SK-N-MC (cell line): ENCODE results near the gene PTPRN2.

Experiments
- DNase-seq: peaks from one replicate; pipeline ENCODE4 v3.0.0-alpha.2; 2011; ENCODE audit warnings: low read depth, low spot score
- H3K27ac ChIP-seq: fragments of 200-600 bp; sonication (generic); 2 replicates; pipeline ENCODE4 v1.5.1; 2016; ENCODE audit warnings: mixed run types
- H3K36me3 ChIP-seq: fragments of 200-600 bp; sonication (generic); 2 replicates; pipeline ENCODE4 v1.6.1; 2017; ENCODE audit warnings: antibody characterized with exemption, low read length, mixed read lengths; ENCODE audit not compliant: insufficient read depth
- H3K4me3 ChIP-seq: fragments of 200-600 bp; sonication (generic); 2 replicates; pipeline ENCODE4 v1.5.1; 2016
- H3K9ac ChIP-seq: fragments of 200-600 bp; sonication (generic); 2 replicates; pipeline ENCODE4 v1.8.0; 2017; ENCODE audit warnings: mixed run types, mixed read lengths; ENCODE audit not compliant: insufficient read length
- H3K9me3 ChIP-seq: fragments of 200-600 bp; sonication (generic); 2 replicates; pipeline ENCODE4 v1.6.1; 2017; ENCODE audit warnings: low read depth, mild to moderate bottlenecking, antibody characterized with exemption, low read length, moderate library complexity, mixed read lengths
- EZH2 ChIP-seq: fragments of 200-600 bp; sonication (generic); IDR thresholded peaks from one replicate; pipeline ENCODE4 v1.6.1; 2017; ENCODE audit warnings: antibody characterized with exemption
- FOXP2 ChIP-seq: optimal IDR thresholded peaks from 2 replicates; pipeline ENCODE3; 2011; ENCODE audit warnings: mild to moderate bottlenecking, moderate library complexity; ENCODE audit not compliant: insufficient read depth; ENCODE audit errors: extremely low read length, control extremely low read depth
- POLR2AphosphoS5 ChIP-seq: IDR thresholded peaks from 2 replicates; pipeline ENCODE4 v1.6.1; 2012; ENCODE audit warnings: mild to moderate bottlenecking, low read depth, low read length, borderline replicate concordance

PTPRN2 gene

DNA sequence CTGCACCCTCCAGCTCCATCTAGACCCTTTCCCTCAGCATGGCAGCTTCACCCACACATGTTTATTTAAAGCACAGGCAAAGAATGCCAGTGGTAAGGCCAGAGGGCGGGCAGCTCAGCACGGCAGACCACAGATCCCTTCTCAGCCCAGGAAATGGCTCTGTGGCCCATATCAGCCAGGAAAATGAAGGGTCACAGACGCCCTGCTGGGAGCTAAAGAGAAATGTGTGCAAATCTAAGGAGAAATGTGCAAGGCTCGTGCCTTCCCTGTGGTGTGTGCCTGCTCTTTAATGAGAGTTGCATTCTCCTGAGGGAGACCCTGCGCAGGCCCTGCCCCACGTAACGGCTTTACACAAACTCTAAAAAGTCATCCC, 23.0 kb downstream of the PTPRN2 start:
- Histone ChIP-seq H3K4me3 (no peak overlapping the region), H3K36me3 (no peaks in the 10 kb centered on the region), H3K27ac (no peak overlapping the region), H3K9ac (no peak overlapping the region), H3K9me3 (no peaks in the 10 kb centered on the region)
- TF ChIP-seq FOXP2 = no peak
- TF ChIP-seq EZH2 = no peak
- TF ChIP-seq POLR2AphosphoS5 = no peak
- DNase-seq = no peak

DNA sequence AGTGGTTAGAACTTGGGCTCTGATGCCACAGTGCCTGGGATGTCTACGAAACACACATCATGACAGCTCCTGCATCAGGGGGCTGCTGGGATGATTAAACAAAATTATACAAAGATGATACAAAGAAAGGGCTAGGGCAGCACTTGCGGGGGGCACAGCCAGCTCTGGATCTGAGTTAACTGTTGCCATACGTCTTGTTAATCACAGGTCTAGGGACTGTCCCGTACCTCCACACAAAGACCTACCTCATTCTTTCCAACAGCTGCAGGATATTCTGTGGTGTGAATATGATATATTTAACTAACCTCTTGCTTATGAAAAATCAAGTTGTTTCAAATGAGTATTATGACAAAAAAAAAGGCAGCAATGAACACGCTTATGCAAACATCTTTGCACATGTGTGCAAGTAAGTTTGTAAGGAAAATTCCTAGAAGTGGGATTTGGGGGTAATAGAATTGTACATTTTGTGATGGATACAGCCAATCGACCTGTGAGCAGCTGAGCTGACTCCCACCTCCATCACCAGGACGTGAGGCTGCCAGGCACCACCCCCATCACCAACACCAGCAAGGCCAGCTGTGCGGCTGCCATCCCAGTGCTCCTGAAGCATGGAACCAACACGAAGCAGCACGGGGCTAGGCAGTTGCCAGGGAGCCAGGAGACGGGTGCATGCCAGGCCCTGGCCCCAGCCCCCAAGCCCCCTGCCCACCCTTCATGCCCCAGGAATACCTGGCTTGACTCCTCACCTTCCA, 23.5 kb downstream of the PTPRN2 start:
- Histone ChIP-seq H3K4me3 (no peak overlapping the region), H3K27ac (no peak overlapping the region), H3K36me3 (no peaks in the 10 kb centered on the region), H3K9ac (no peak overlapping the region), H3K9me3 (no peaks in the 10 kb centered on the region)
- DNase-seq = no peak
- no peak for TF ChIP-seq POLR2AphosphoS5
- TF ChIP-seq EZH2 = no peak
- no peak for TF ChIP-seq FOXP2

DNA sequence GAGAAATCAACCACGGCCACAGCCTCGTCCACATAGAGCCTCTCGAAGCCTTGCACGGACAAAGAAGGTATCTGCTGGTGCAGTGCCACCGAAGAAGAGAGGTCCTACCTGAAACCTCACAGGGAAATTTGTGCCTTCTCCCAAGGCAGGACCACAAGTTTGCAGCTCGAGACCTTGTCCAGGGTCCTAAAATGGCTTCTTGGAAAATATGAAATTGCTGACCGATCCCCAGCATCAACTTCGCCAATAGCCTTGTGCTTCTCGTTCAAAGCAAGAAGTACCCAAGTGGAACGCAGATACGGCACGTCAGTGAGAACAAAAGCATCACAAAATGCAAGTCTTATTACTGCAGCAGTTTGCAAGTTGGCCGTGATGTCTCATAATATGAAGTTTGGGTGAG, 24.6 kb downstream of the PTPRN2 start:
- DNase-seq = no peak
- no peaks in the 10 kb centered on the region for H3K36me3 ChIP-seq
- H3K9me3 ChIP-seq = no peaks in the 10 kb centered on the region
- H3K4me3 ChIP-seq = no peak overlapping the region
- TF ChIP-seq POLR2AphosphoS5 = no peak
- no peak overlapping the region for H3K9ac ChIP-seq
- no peak overlapping the region for H3K27ac ChIP-seq

DNA sequence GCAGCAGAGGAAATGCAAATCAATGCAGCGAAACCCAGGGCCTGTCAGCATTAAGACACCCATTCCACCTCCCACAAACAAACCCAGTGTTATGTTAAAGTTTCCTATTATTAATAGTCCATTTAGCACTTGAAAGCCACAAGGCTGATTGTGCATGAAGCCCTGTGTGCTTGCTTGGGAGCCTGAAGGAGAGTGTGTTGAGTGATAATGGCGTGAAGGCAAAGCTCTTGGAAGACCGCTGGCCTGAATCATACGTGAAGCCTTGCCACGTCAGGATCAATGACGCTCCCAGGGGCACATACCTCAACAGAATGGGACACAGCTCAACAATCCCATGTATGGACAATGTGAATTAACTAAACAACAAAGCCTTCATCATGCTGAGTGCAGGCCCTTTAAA, 25.1 kb downstream of the PTPRN2 start:
- Histone ChIP-seq H3K9me3 (no peaks in the 10 kb centered on the region), H3K27ac (no peak overlapping the region), H3K4me3 (no peak overlapping the region), H3K36me3 (no peaks in the 10 kb centered on the region), H3K9ac (no peak overlapping the region)
- TF ChIP-seq POLR2AphosphoS5 = no peak
- no peak for TF ChIP-seq FOXP2
- TF ChIP-seq EZH2 = no peak
- no peak for DNase-seq

DNA sequence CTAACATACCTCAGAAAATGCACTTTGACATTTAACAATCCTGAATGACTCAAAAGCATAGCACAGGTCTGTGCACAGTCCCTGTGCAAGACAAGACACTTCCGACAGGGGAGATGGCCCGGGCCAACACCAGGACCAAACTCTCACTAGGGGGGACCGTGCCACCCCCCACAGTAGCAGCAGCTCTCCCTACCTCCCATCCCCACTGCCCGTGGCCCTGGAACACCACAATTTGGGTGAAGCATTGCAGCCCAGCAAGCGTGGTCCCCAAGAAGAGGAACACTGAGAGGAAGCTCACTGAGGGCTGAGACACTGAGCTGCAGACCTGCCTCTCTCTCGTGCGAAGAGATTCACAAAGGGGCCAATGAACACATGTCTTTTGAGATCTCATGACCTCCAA, 26.0 kb downstream of the PTPRN2 start:
- no peak for DNase-seq
- no peaks in the 10 kb centered on the region for H3K9me3 ChIP-seq
- H3K36me3 ChIP-seq = no peaks in the 10 kb centered on the region
- TF ChIP-seq EZH2 = no peak
- no peak for TF ChIP-seq FOXP2
- TF ChIP-seq POLR2AphosphoS5 = no peak
- H3K4me3 ChIP-seq = no peak overlapping the region
- no peak overlapping the region for H3K27ac ChIP-seq
- no peak overlapping the region for H3K9ac ChIP-seq

DNA sequence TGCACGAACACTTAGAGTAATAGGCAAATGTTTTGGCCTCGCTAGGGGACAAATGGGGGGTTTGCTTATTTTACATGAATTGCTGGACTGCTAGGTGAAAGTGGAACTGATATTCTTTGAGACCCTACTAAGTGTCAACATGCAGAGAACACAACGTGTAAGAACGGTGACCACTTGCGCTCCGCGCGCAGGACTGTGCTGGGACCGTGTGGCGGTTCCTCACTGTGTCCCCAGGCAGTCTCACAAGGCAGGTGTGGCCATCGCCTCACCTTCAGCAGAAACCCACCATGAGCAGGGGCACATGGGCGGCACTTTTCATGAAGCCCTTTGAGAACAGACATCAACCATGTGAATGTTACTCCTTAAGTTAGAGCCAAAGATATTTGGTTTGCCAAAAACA, 27.2 kb downstream of the PTPRN2 start:
- H3K9me3 ChIP-seq = no peaks in the 10 kb centered on the region

GRCh38 chr7:158559356-158559755, 28.3 kb downstream of the PTPRN2 start:
- Histone ChIP-seq H3K9ac (no peak overlapping the region), H3K4me3 (no peak overlapping the region), H3K27ac (no peak overlapping the region), H3K36me3 (no peaks in the 10 kb centered on the region), H3K9me3 (no peaks in the 10 kb centered on the region)
- DNase-seq = no peak
- TF ChIP-seq FOXP2 = no peak
- TF ChIP-seq POLR2AphosphoS5 = no peak
- no peak for TF ChIP-seq EZH2

More for the DNA sequence above, 27.2 kb downstream of the PTPRN2 start:
- H3K4me3 ChIP-seq = no peak overlapping the region
- H3K27ac ChIP-seq = no peak overlapping the region
- no peaks in the 10 kb centered on the region for H3K36me3 ChIP-seq
- TF ChIP-seq EZH2 (no peak), POLR2AphosphoS5 (no peak), FOXP2 (no peak)
- H3K9ac ChIP-seq = no peak overlapping the region
- DNase-seq = no peak

- Histone ChIP-seq H3K27ac (no peak overlapping the region), H3K4me3 (no peak overlapping the region), H3K9ac (no peak overlapping the region), H3K36me3 (no peaks in the 10 kb centered on the region), H3K9me3 (no peaks in the 10 kb centered on the region)
- DNase-seq = no peak
- TF ChIP-seq POLR2AphosphoS5 = no peak
- no peak for TF ChIP-seq EZH2
- no peak for TF ChIP-seq FOXP2
These were observed 28.8 kb downstream of the PTPRN2 start for GRCh38 chr7:158558816-158559215.

DNA sequence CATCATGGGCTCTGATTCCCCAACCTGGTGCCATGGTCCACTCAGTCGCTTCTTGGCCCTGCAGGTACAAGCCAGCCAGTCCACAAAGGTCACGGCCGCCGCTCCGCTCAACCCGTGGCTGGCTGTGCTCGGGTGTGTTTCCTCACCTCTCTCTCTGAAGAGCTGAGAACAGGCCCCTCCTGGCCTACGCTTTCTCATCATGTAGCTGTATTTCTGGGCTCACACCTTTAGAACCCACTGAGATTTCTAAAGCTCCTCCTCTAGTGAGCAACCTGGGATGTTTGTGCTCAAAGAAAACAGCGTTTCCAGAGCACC, 30.2 kb downstream of the PTPRN2 start:
- Histone ChIP-seq H3K4me3 (no peak overlapping the region), H3K36me3 (no peaks in the 10 kb centered on the region), H3K9ac (no peak overlapping the region), H3K27ac (no peak overlapping the region), H3K9me3 (no peaks in the 10 kb centered on the region)
- no peak for TF ChIP-seq FOXP2
- TF ChIP-seq EZH2 = no peak
- no peak for TF ChIP-seq POLR2AphosphoS5
- no peak for DNase-seq
